Endothelial cell of umbilical vein (primary cell): Measurements from ENCODE around the gene BMP8A.

Source experiments
- EZH2 ChIP-seq: IDR thresholded peaks from 2 replicates; pipeline ENCODE4 v1.6.1; 2012; ENCODE audit warnings: borderline replicate concordance, low read depth, mild to moderate bottlenecking, moderate library complexity, low read length, inconsistent platforms; ENCODE audit not compliant: severe bottlenecking
- GATA2 ChIP-seq: IDR thresholded peaks from 2 replicates; pipeline ENCODE4 v1.7.0; 2011; ENCODE audit warnings: low read depth, mild to moderate bottlenecking, moderate library complexity, mixed read lengths, low read length; ENCODE audit not compliant: insufficient read length, insufficient read depth
- POLR2A ChIP-seq: IDR thresholded peaks from 2 replicates; pipeline ENCODE4 v1.6.1; 2012; ENCODE audit warnings: low read depth, mild to moderate bottlenecking, control low read depth, low read length
- POLR2AphosphoS5 ChIP-seq: IDR thresholded peaks from 2 replicates; pipeline ENCODE4 v1.6.1; 2012; ENCODE audit warnings: low read depth, mild to moderate bottlenecking, control low read depth, low read length, moderate library complexity; ENCODE audit not compliant: insufficient read depth
- TF ChIP-seq, protein P1 (sequence below), 2 donors: IDR thresholded peaks; 1 replicate in 1 of 2; 2 replicates in 1 of 2; pipeline ENCODE4 v1.5.1; 2011; ENCODE audit warnings: low read length in 2 of 2, mild to moderate bottlenecking in 2 of 2, moderate library complexity in 2 of 2, control low read depth in 1 of 2, inconsistent platforms in 1 of 2, low read depth in 1 of 2; ENCODE audit not compliant: insufficient read depth in 1 of 2; ENCODE audit errors: extremely low read depth in 1 of 2
- TF ChIP-seq, protein P2 (sequence below): IDR thresholded peaks from 2 replicates; pipeline ENCODE4 v1.6.1; 2011; ENCODE audit not compliant: insufficient read depth, insufficient read length

GRCh38 chr1:39494671-39495410 is 3.4 kb downstream of the BMP8A start:
- TF ChIP-seq, protein P1, sequence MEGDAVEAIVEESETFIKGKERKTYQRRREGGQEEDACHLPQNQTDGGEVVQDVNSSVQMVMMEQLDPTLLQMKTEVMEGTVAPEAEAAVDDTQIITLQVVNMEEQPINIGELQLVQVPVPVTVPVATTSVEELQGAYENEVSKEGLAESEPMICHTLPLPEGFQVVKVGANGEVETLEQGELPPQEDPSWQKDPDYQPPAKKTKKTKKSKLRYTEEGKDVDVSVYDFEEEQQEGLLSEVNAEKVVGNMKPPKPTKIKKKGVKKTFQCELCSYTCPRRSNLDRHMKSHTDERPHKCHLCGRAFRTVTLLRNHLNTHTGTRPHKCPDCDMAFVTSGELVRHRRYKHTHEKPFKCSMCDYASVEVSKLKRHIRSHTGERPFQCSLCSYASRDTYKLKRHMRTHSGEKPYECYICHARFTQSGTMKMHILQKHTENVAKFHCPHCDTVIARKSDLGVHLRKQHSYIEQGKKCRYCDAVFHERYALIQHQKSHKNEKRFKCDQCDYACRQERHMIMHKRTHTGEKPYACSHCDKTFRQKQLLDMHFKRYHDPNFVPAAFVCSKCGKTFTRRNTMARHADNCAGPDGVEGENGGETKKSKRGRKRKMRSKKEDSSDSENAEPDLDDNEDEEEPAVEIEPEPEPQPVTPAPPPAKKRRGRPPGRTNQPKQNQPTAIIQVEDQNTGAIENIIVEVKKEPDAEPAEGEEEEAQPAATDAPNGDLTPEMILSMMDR (IDR thresholded peaks at IDR 0.05; ENCODE audit: extremely low read depth in 1 of 2, insufficient read depth in 1 of 2, low read depth in 1 of 2, low read length in 2 of 2) = no peak
- TF ChIP-seq POLR2A (no peak), POLR2AphosphoS5 (no peak), EZH2 (no peak), GATA2 (no peak)
- TF ChIP-seq, protein P2, sequence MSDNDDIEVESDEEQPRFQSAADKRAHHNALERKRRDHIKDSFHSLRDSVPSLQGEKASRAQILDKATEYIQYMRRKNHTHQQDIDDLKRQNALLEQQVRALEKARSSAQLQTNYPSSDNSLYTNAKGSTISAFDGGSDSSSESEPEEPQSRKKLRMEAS = no peak
